Lower leg skin (tissue), 4 donors: Measurements from ENCODE around the gene ZNF230. TPM values are rescaled to one million over a fixed set of nuclear protein-coding genes. Genes with fewer than 3 reads are reported as not detected.
A peak's percentile ranks its signal among the peaks of the same experiment; 100 is the strongest.

ENCODE experiments used
- DNase-seq, 2 donors: peaks; one replicate each; pipeline ENCODE4 v3.0.0-alpha.2; 2019; ENCODE audit warnings: low spot score in 2 of 2
- H3K4me3 ChIP-seq: fragments of 200-600 bp; sonication (generic); 2 replicates; pipeline ENCODE4 v1.5.1; 2017; ENCODE audit warnings: mild to moderate bottlenecking, low read depth; ENCODE audit not compliant: poor library complexity, severe bottlenecking
- CTCF ChIP-seq, 3 donors: fragments of 450-650 bp; IDR thresholded peaks; one replicate each; pipeline ENCODE4 v1.5.1; 2016; ENCODE audit warnings: antibody characterized with exemption in 3 of 3, mild to moderate bottlenecking in 3 of 3, moderate library complexity in 2 of 3
- POLR2A ChIP-seq, 2 donors: fragments of 450-650 bp; IDR thresholded peaks; one replicate each; pipeline ENCODE4 v1.6.1; 2016 to 2017; ENCODE audit warnings: antibody characterized with exemption in 2 of 2, mild to moderate bottlenecking in 1 of 2, moderate library complexity in 1 of 2
- WGBS, 2 donors: methylation state at CpG; one replicate each; pipeline ENCODE4 v1.1.5; 2018; 5-methylcytosine and 5-hydroxymethylcytosine counted together
- intact Hi-C: fragments of 100-400 bp; cut with DNase I; formaldehyde crosslinking; loops from one replicate; pipeline ENCODE4 v1.15.0; 2023; ENCODE audit warnings: low total_unique reads
- total RNA-seq, 4 donors: library from RNA; depleted of rRNA; stranded (reverse); fragments of >200 nt; gene quantifications; one replicate each; pipeline ENCODE4 v1.1.0, GENCODE V29; 2016

The ZNF230 gene
- total RNA-seq, 4 donors from 2014 or later = 3.1 to 10.6 (median 3.7) TPM

DNA sequence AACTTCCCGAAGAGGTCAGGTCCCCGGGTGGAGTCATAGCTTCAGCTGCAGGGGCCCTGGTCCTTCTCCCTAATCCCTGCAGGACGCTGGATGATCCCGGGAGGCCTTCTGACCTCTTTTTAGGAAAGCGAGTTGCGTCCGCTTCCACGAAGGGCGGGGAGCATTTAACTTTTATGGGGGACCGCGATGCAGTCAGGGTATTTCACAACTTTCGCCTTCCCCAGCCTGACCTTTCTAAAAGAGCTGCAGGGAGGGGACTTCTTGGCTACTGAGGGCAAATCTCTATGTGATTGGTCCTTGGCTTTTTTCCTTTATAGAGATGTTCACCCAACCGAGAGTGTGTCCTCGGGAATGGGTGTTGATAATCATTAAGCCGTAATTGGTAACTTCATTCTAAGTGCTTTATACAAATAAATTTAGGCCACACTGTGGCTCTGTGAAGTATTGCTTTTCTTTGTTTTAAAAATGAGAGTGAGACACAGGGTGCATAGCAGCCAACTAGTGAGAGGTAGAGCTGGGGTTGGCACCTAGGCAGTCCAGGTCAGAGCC is 778 bp downstream of the ZNF230 start:
- TF ChIP-seq CTCF (IDR thresholded peaks at IDR 0.05) (no peak), POLR2A (IDR thresholded peaks at IDR 0.05) (no peak)
- 2% methylated on average over 15 of the region's 15 CpGs for WGBS, 2 donors
- peak overlapping the region; percentile 64 for H3K4me3 ChIP-seq
- DNase-seq = peak in 1 of 2 donors; percentile 82
- intact Hi-C loops = no loop called here

DNA sequence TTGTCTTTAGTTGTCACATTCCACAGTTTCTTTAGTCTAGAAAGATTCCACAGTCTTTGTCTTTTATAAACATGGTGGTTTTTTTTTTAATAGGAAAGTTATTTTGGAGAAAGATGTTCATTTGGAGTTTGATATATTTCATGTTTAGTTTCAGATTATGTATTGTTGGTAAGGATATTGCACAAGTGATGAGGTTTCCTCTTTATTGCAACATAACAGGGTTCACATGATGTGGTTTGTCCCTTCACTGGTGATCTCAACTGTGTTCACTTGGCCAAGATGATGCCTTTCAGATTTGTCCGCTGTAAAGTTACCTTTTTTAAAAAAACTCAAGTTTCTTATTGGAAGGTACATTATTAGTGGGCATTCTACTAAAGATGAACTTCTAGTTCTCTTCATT is 3.2 kb downstream of the ZNF230 start:
- no peak for DNase-seq
- TF ChIP-seq POLR2A (IDR thresholded peaks at IDR 0.05) (no peak), CTCF (IDR thresholded peaks at IDR 0.05) (no peak)
- H3K4me3 ChIP-seq = no peak overlapping the region
- intact Hi-C loops = no loop called here
- WGBS, 2 donors = 92 to 94% methylated on average over 1 of the region's 1 CpG

- intact Hi-C loops = no loop called here
- TF ChIP-seq CTCF (IDR thresholded peaks at IDR 0.05) (no peak), POLR2A (IDR thresholded peaks at IDR 0.05) (no peak)
- WGBS, 2 donors = 97 to 100% methylated on average over 6 of the region's 6 CpGs
- no peak overlapping the region for H3K4me3 ChIP-seq
- no peak for DNase-seq
Measured at GRCh38 chr19:44007473-44007872, 4.7 kb downstream of the ZNF230 start.

- intact Hi-C loops = no loop called here
- WGBS, 2 donors = 98 to 99% methylated on average over 5 of the region's 5 CpGs
- no peak overlapping the region for H3K4me3 ChIP-seq
- no peak for TF ChIP-seq POLR2A (IDR thresholded peaks at IDR 0.05)
- no peak for TF ChIP-seq CTCF (IDR thresholded peaks at IDR 0.05)
- DNase-seq = no peak
Measured at GRCh38 chr19:44010468-44010867, 7.7 kb downstream of the ZNF230 start.

GRCh38 chr19:44019498-44019897 is 16.7 kb downstream of the ZNF230 start:
- 35 to 52% methylated on average over 2 of the region's 2 CpGs for WGBS, 2 donors
- no peak for DNase-seq
- intact Hi-C loops = no loop called here
- TF ChIP-seq CTCF (IDR thresholded peaks at IDR 0.05) (no peak), POLR2A (IDR thresholded peaks at IDR 0.05) (no peak)
- H3K4me3 ChIP-seq = no peak overlapping the region

GRCh38 chr19:44021221-44021620 is 18.5 kb downstream of the ZNF230 start:
- DNase-seq = no peak
- H3K4me3 ChIP-seq = no peak overlapping the region
- intact Hi-C loops = no loop called here
- TF ChIP-seq CTCF (IDR thresholded peaks at IDR 0.05) (no peak), POLR2A (IDR thresholded peaks at IDR 0.05) (no peak)
